Measurements from ENCODE around the gene DYNC1I1.

Gene DYNC1I1

GRCh38 chr7:96116173-96116572, 343.8 kb downstream of the DYNC1I1 start:
- Histone ChIP-seq H2AFZ (ENCODE audit: low read depth, low read length, severe bottlenecking) (no peak overlapping the region), H4K20me1 (ENCODE audit: low read depth, low read length) (no peaks in the 10 kb centered on the region), H3K27me3 (ENCODE audit: low read length) (no peaks in the 10 kb centered on the region), H3K4me2 (ENCODE audit: low read depth, low read length, poor library complexity, severe bottlenecking) (no peak overlapping the region), H3K36me3 (ENCODE audit: low read length) (peaks cover 11% of the 10 kb centered on the region), H3K4me3 (ENCODE audit: insufficient read depth, low read length, poor library complexity, severe bottlenecking) (no peak overlapping the region), H3K9me3 (ENCODE audit: insufficient read depth, low read length) (peaks cover 18% of the 10 kb centered on the region), H3K79me2 (ENCODE audit: insufficient read depth, low read length) (no peaks in the 10 kb centered on the region), H3K27ac (ENCODE audit: low read depth, low read length) (no peak overlapping the region), H3K9me2 (replicated peaks; ENCODE audit: insufficient read depth, low read length) (no peaks in the 10 kb centered on the region), H3F3A (ENCODE audit: insufficient read depth) (no peaks in the 10 kb centered on the region), H3K9ac (ENCODE audit: low read length) (no peak overlapping the region)
- no peak for TF ChIP-seq EZH2phosphoT487 (conservative IDR thresholded peaks at IDR 0.05; ENCODE audit: low read length)
- no peak for TF ChIP-seq CTCF (IDR thresholded peaks at IDR 0.05; ENCODE audit: insufficient read depth, low read length, poor library complexity, severe bottlenecking)

GRCh38 chr7:96118449-96119001, 346.2 kb downstream of the DYNC1I1 start:
- no peaks in the 10 kb centered on the region for H4K20me1 ChIP-seq (ENCODE audit: low read depth, low read length)
- TF ChIP-seq CTCF (IDR thresholded peaks at IDR 0.05; ENCODE audit: insufficient read depth, low read length, poor library complexity, severe bottlenecking), result no peak
- TF ChIP-seq EZH2phosphoT487 (conservative IDR thresholded peaks at IDR 0.05; ENCODE audit: low read length), result no peak
- no peak overlapping the region for H2AFZ ChIP-seq (ENCODE audit: low read depth, low read length, severe bottlenecking)
- no peaks in the 10 kb centered on the region for H3K27me3 ChIP-seq (ENCODE audit: low read length)
- H3K9ac ChIP-seq (ENCODE audit: low read length), result no peak overlapping the region
- H3K9me2 ChIP-seq (replicated peaks; ENCODE audit: insufficient read depth, low read length), result no peaks in the 10 kb centered on the region
- no peaks in the 10 kb centered on the region for H3F3A ChIP-seq (ENCODE audit: insufficient read depth)
- H3K9me3 ChIP-seq (ENCODE audit: insufficient read depth, low read length), result peaks cover 11% of the 10 kb centered on the region
- no peak overlapping the region for H3K4me2 ChIP-seq (ENCODE audit: low read depth, low read length, poor library complexity, severe bottlenecking)
- no peak overlapping the region for H3K4me3 ChIP-seq (ENCODE audit: insufficient read depth, low read length, poor library complexity, severe bottlenecking)
- no peaks in the 10 kb centered on the region for H3K79me2 ChIP-seq (ENCODE audit: insufficient read depth, low read length)
- H3K36me3 ChIP-seq (ENCODE audit: low read length), result peaks cover 15% of the 10 kb centered on the region; the same call in 1 of the 2 replicates
- no peak overlapping the region for H3K27ac ChIP-seq (ENCODE audit: low read depth, low read length)

- no peak overlapping the region for H2AFZ ChIP-seq (ENCODE audit: low read depth, low read length, severe bottlenecking)
- no peaks in the 10 kb centered on the region for H3K9me3 ChIP-seq (ENCODE audit: insufficient read depth, low read length)
- no peaks in the 10 kb centered on the region for H3K9me2 ChIP-seq (replicated peaks; ENCODE audit: insufficient read depth, low read length)
- H3K4me2 ChIP-seq (ENCODE audit: low read depth, low read length, poor library complexity, severe bottlenecking), result no peak overlapping the region
- H3K79me2 ChIP-seq (ENCODE audit: insufficient read depth, low read length), result no peaks in the 10 kb centered on the region
- H3K4me3 ChIP-seq (ENCODE audit: insufficient read depth, low read length, poor library complexity, severe bottlenecking), result no peak overlapping the region
- peaks cover 15% of the 10 kb centered on the region; the same call in 1 of the 2 replicates for H3K36me3 ChIP-seq (ENCODE audit: low read length)
- H3K27ac ChIP-seq (ENCODE audit: low read depth, low read length), result no peak overlapping the region
- H3F3A ChIP-seq (ENCODE audit: insufficient read depth), result no peaks in the 10 kb centered on the region
- H3K9ac ChIP-seq (ENCODE audit: low read length), result no peak overlapping the region
- H4K20me1 ChIP-seq (ENCODE audit: low read depth, low read length), result no peaks in the 10 kb centered on the region
- TF ChIP-seq CTCF (IDR thresholded peaks at IDR 0.05; ENCODE audit: insufficient read depth, low read length, poor library complexity, severe bottlenecking) (no peak), EZH2phosphoT487 (conservative IDR thresholded peaks at IDR 0.05; ENCODE audit: low read length) (no peak)
- H3K27me3 ChIP-seq (ENCODE audit: low read length), result no peaks in the 10 kb centered on the region
Measured at GRCh38 chr7:96120445-96121225, 348.3 kb downstream of the DYNC1I1 start.
